Skeletal muscle cell (primary cell): ENCODE results near the gene MYMX.
"Not testable (repeated sequence)": the region's sequence is repeated elsewhere in the genome, so short reads cannot be mapped to it uniquely, and the experiment has no call there.

Experiments used
- DNase-seq: peaks from one replicate; pipeline ENCODE4 v3.0.0-alpha.2; 2010; ENCODE audit warnings: low read depth
- H3K4me3 ChIP-seq: 2 replicates; pipeline ENCODE4 v1.5.1; 2011; ENCODE audit warnings: low read depth, mild to moderate bottlenecking, control low read depth, low read length, moderate library complexity

Gene MYMX

GRCh38 chr6:44216677-44217331 is at the start of gene MYMX:
Gene MYMX (plus strand): TSS chr6:44216926. CDS start chr6:44217472, 546 bp downstream.
- peak within 1 kb of the TSS; percentile 46 for H3K4me3 ChIP-seq
- DNase-seq = no peak

- H3K4me3 ChIP-seq = no peak overlapping the region
- no peak for DNase-seq
These were observed 49.2 kb upstream of the MYMX start for GRCh38 chr6:44167567-44167966.

GRCh38 chr6:44169154-44169553 is 47.6 kb upstream of the MYMX start:
- DNase-seq = no peak
- no peak overlapping the region for H3K4me3 ChIP-seq

- DNase-seq = no peak
- H3K4me3 ChIP-seq = no peak overlapping the region
These were observed 46.7 kb upstream of the MYMX start for GRCh38 chr6:44169886-44170570.

DNA sequence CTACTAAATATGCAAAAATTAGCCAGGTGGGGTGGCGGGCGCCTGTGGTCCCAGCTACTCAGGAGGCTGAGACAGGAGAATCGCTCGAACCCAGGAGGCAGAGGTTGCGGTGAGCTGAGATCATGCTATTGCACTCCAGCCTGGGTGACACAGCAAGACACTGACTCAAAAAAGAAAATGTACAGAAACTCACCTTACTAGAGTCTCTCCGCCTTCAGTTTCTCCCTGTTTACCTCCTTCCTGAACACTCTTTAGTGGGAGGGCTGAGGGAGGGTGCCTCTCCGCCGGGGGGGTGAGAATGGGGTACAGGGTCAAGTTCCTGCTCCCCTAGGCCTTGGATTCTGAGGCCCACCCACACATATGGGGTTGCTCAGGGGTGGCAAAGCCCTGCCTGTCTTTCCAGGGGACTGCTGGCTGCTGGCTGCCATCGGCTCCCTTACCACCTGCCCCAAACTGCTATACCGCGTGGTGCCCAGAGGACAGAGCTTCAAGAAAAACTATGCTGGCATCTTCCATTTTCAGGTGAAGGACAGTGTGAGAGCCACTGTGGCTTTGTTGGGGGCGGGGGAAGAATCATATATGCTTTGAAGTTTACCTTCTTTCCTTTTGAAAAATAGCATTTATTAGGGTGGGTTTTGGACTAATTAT is 44.7 kb upstream of the MYMX start:
- no peak for DNase-seq
- H3K4me3 ChIP-seq = no peak overlapping the region

DNA sequence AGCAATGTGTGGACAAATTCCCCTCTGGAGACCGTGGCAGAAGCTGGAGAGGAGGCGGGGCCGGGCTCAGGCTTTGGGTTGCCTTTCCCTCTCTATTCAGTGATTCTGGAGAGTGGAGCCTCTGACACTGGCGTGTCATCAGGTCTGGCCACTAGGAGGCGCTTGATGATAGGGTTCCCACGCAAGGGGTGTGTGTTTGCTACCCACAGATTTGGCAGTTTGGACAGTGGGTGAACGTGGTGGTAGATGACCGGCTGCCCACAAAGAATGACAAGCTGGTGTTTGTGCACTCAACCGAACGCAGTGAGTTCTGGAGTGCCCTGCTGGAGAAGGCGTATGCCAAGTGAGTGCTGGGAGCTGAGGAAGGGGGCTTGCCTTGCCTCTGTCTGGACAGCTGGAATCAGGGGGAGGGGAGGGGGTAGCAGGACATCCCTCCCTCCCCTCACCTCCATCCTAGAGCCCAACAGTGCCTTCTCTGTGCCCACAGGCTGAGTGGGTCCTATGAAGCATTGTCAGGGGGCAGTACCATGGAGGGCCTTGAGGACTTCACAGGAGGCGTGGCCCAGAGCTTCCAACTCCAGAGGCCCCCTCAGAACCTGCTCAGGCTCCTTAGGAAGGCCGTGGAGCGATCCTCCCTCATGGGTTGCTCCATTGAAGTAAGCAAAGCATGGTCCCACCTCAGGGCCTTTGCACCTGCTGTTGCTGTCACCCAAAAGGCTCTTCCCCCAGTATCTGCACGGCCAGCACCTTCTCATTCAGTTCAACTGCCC is 43.8 kb upstream of the MYMX start:
- H3K4me3 ChIP-seq = no peak overlapping the region

DNA sequence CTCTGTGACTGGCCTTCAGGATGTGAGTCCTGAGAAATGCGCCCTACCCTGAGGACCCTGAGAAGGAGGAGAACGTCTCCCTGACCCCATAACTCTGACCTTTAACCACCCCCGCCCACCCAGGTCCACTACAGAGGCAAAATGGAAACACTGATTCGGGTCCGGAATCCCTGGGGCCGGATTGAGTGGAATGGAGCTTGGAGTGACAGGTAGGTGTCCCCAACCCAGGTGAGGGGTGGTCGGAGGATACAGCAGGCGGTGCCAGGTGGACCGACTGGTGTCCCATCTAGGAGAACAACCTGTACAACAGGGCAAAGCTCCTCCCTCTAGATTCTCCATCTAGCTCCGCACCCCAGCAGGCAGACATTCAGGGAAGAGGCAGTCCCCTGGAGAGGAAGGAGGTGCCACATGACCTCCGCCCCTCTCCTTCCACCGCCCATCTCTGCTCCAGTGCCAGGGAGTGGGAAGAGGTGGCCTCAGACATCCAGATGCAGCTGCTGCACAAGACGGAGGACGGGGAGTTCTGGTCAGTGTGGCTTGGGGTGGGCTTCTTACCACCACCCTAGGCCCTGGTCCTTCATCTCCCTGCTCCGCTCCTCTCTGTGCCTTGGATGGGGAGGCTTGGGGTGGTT is 40.5 kb upstream of the MYMX start:
- no peak for DNase-seq
- no peak overlapping the region for H3K4me3 ChIP-seq

More for the DNA sequence above, 43.8 kb upstream of the MYMX start:
- DNase-seq = peak; percentile 28

GRCh38 chr6:44176762-44177509 is 39.8 kb upstream of the MYMX start:
- no peak for DNase-seq
- no peak overlapping the region for H3K4me3 ChIP-seq

GRCh38 chr6:44177691-44178423 is 38.9 kb upstream of the MYMX start:
- DNase-seq = no peak
- H3K4me3 ChIP-seq = no peak overlapping the region

GRCh38 chr6:44178424-44179071 is 38.2 kb upstream of the MYMX start:
- DNase-seq = no peak

DNA sequence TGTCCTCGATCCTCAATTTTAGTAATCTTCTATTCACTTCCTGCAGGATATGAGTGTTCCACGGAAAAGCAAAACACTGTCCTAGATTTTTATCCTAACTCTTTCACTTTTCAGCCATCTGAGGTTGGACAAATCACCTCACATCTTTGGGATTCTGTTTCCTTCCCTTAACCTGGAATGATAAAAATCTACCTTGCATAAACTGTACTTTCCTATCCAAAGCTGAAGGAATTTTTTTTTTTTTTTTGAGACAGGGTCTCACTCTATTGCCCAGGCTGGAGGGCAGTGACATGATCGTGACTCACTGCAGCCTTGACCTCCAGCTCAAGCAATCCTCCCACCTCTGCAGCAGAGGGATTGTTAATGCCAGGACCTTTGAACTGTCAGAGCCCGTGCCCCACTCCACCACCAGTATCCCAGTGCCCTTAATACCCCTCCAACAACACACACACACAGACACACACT is 37.6 kb upstream of the MYMX start:
- no peak for DNase-seq
- no peak overlapping the region for H3K4me3 ChIP-seq

More at GRCh38 chr6:44178424-44179071, 38.2 kb upstream of the MYMX start:
- H3K4me3 ChIP-seq = no peak overlapping the region

- no peak for DNase-seq
These were observed 37.1 kb upstream of the MYMX start for GRCh38 chr6:44179648-44180047.

DNA sequence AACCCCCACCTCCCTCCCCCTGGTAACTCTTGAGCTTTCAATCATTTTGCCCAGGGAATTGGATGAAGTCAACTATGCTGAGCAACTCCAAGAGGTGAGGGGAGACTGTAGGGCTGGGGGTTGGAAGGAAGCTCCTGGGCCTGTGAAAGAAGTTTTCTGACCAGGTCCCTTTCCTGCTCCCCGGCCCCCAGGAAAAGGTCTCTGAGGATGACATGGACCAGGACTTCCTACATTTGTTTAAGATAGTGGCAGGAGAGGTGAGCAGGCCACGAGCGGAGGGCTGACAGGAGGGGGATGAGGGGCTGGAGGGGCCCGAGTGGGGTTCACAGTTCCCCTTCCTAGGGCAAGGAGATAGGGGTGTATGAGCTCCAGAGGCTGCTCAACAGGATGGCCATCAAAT is 36.3 kb upstream of the MYMX start:
- no peak for DNase-seq
- no peak overlapping the region for H3K4me3 ChIP-seq

More at GRCh38 chr6:44179648-44180047, 37.1 kb upstream of the MYMX start:
- no peak overlapping the region for H3K4me3 ChIP-seq

GRCh38 chr6:44180886-44181285 is 35.8 kb upstream of the MYMX start:
- no peak for DNase-seq
- no peak overlapping the region for H3K4me3 ChIP-seq

DNA sequence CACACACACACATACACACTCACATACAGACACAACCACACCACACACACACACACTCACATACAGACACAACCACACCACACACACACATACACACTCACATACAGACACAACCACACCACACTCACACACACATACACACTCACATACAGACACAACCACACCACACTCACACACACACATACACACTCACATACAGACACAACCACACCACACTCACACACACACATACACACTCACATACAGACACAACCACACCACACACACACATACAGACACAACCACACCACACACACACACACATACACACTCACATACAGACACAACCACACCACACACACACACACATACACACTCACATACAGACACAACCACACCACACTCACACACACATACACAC is 34.9 kb upstream of the MYMX start:
- H3K4me3 ChIP-seq, DNase-seq: not testable (repeated sequence)

DNA sequence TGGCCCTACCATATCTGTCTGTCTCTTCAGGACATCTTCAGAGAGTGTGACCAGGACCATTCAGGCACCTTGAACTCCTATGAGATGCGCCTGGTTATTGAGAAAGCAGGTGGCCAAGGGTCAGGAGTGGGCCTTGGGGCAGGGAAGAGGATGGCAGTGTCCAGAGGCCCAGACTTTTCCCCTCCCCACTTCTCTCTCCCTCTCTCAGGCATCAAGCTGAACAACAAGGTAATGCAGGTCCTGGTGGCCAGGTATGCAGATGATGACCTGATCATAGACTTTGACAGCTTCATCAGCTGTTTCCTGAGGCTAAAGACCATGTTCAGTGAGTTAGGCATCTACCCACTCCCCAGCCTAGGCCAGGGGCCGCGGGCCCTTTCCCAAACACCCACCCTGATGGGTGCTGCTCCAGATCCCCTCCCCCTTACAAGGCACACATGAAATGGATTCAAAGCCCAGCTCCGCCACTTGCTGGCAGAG is 33.8 kb upstream of the MYMX start:
- DNase-seq = no peak
- H3K4me3 ChIP-seq = no peak overlapping the region

DNA sequence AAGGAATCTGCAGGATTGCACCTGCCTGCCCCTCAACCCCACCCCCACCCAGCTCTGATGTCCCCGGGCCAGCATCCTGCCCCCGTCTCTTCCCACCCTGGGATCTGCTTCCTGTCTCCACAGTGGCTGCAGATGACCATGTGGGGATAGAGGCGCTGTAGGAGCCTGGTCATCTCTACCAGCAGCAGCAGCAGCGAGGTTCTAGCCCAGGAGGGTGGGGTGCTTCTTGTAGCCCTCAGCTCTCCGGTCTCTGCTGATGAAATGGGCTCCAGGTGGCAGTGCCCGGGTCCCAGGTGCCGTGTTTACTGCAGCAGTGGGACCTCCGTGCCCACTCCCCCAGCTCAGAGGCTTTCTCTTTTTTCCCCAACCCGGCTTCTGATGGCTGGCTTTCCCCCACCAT is 32.9 kb upstream of the MYMX start:
- H3K4me3 ChIP-seq = no peak overlapping the region
- no peak for DNase-seq
